IMR-90 (cell line): ENCODE data around the gene HOXC13. TPM values are rescaled to one million over a fixed set of nuclear protein-coding genes. Genes with fewer than 3 reads are reported as not detected.

Experiments used
- ATAC-seq: fragments of 200-7000 bp; cut with Tn5 transposase; 2 replicates; pipeline ENCODE4 v1.9.1; 2020; ENCODE audit warnings: low read depth, mild to moderate bottlenecking, moderate library complexity
- BruUV-seq: library from RNA; stranded (reverse); fragments of 400-500 nt; replicated peaks from 2 replicates; lab custom pipeline; 2021; lab: Mats Ljungman, UMichigan
- CTCF ChIA-PET: fragments of 300-600 bp; formaldehyde crosslinking; extraction: SDS; loops from one replicate; lab custom pipeline; 2021; ENCODE audit warnings: antibody characterized with exemption; lab: Yijun Ruan, JAX
- POLR2A ChIA-PET: fragments of 300-600 bp; sonication (Branson Sonifier 250); formaldehyde crosslinking; loops from one replicate; lab custom pipeline; 2022; ENCODE audit warnings: antibody characterized with exemption; ENCODE audit not compliant: unreplicated experiment; lab: Charles Lee
- DNase-seq: peaks from one replicate; pipeline ENCODE4 v3.0.0; 2013
- H2AFZ ChIP-seq: replicated peaks from 2 replicates; pipeline ENCODE3; 2013; ENCODE audit warnings: low read length, mild to moderate bottlenecking; ENCODE audit not compliant: poor library complexity
- H2AK5ac ChIP-seq: 2 replicates; pipeline ENCODE4 v1.6.1; 2013; ENCODE audit warnings: low read depth, low read length, inconsistent platforms
- H2AK9ac ChIP-seq: replicated peaks from 2 replicates; pipeline ENCODE3; 2013; ENCODE audit warnings: mild to moderate bottlenecking, low read depth, low read length, moderate library complexity; ENCODE audit not compliant: poor library complexity
- H2BK120ac ChIP-seq: 2 replicates; pipeline ENCODE4 v1.6.1; 2013; ENCODE audit warnings: low read depth, low read length, inconsistent platforms
- H2BK15ac ChIP-seq: 3 replicates; pipeline ENCODE4 v1.6.1; 2013; ENCODE audit warnings: low read depth, low read length, inconsistent platforms
- H2BK20ac ChIP-seq: 2 replicates; pipeline ENCODE4 v1.6.1; 2013; ENCODE audit warnings: low read depth, mild to moderate bottlenecking, inconsistent platforms, low read length, moderate library complexity
- H2BK5ac ChIP-seq: 2 replicates; pipeline ENCODE4 v1.6.1; 2013; ENCODE audit warnings: mild to moderate bottlenecking, low read depth, low read length, inconsistent platforms; ENCODE audit not compliant: poor library complexity, severe bottlenecking
- H3K14ac ChIP-seq: replicated peaks from 2 replicates; pipeline ENCODE4 v1.6.1; 2013; ENCODE audit warnings: low read depth, low read length, inconsistent platforms
- H3K18ac ChIP-seq: 2 replicates; pipeline ENCODE4 v1.6.1; 2013; ENCODE audit warnings: low read depth, low read length, control low read depth
- H3K23ac ChIP-seq: 2 replicates; pipeline ENCODE4 v1.6.1; 2013; ENCODE audit warnings: low read depth, low read length, inconsistent platforms
- H3K27ac ChIP-seq: 2 replicates; pipeline ENCODE4 v1.5.1; 2013; ENCODE audit warnings: mild to moderate bottlenecking, control low read depth, low read length; ENCODE audit not compliant: insufficient read depth
- H3K27me3 ChIP-seq: 2 replicates; pipeline ENCODE4 v1.6.1; 2013; ENCODE audit warnings: low read length; ENCODE audit not compliant: control insufficient read depth, insufficient read depth
- H3K36me3 ChIP-seq: 2 replicates; pipeline ENCODE4 v1.6.1; 2013; ENCODE audit warnings: low read length, mixed read lengths; ENCODE audit not compliant: control insufficient read depth, insufficient read depth
- H3K4ac ChIP-seq: 2 replicates; pipeline ENCODE4 v1.6.1; 2013; ENCODE audit warnings: low read depth, low read length, inconsistent platforms
- H3K4me1 ChIP-seq: 2 replicates; pipeline ENCODE4 v1.6.1; 2013; ENCODE audit warnings: low read length, mixed read lengths; ENCODE audit not compliant: control insufficient read depth, insufficient read depth
- H3K4me2 ChIP-seq: 2 replicates; pipeline ENCODE4 v1.6.1; 2013; ENCODE audit warnings: low read depth, mild to moderate bottlenecking, control low read depth, low read length, moderate library complexity
- H3K4me3 ChIP-seq: 2 replicates; pipeline ENCODE4 v1.5.1; 2013; ENCODE audit warnings: low read depth, mild to moderate bottlenecking, control low read depth, low read length, moderate library complexity; ENCODE audit not compliant: insufficient read depth
- H3K56ac ChIP-seq: 2 replicates; pipeline ENCODE4 v1.6.1; 2013; ENCODE audit warnings: low read length, inconsistent platforms; ENCODE audit not compliant: insufficient read depth; ENCODE audit errors: extremely low read depth
- H3K79me1 ChIP-seq, 2 experiments: 2 replicates each; pipeline ENCODE4 v1.6.1; 2013; ENCODE audit warnings: low read length in 2 of 2, inconsistent platforms in 1 of 2, low read depth in 1 of 2
- H3K9ac ChIP-seq: 2 replicates; pipeline ENCODE4 v1.6.1; 2013; ENCODE audit warnings: low read depth, low read length, control low read depth
- H3K9me1 ChIP-seq: 2 replicates; pipeline ENCODE4 v1.6.1; 2013; ENCODE audit warnings: low read length, inconsistent platforms; ENCODE audit not compliant: insufficient read depth
- H3K9me3 ChIP-seq: 2 replicates; pipeline ENCODE4 v1.6.1; 2013; ENCODE audit warnings: low read length; ENCODE audit not compliant: control insufficient read depth, insufficient read depth
- H4K20me1 ChIP-seq: 2 replicates; pipeline ENCODE4 v1.6.1; 2013; ENCODE audit warnings: low read length, inconsistent platforms; ENCODE audit not compliant: insufficient read depth
- H4K5ac ChIP-seq: 2 replicates; pipeline ENCODE4 v1.6.1; 2013; ENCODE audit warnings: mild to moderate bottlenecking, low read depth, low read length, control low read depth
- H4K8ac ChIP-seq, 2 experiments: 2 replicates each; pipeline ENCODE4 v1.6.1; 2013; ENCODE audit warnings: low read depth in 2 of 2, low read length in 2 of 2, control low read depth in 1 of 2, inconsistent platforms in 1 of 2
- H4K91ac ChIP-seq: 2 replicates; pipeline ENCODE4 v1.6.1; 2013; ENCODE audit warnings: low read depth, low read length, inconsistent platforms; ENCODE audit not compliant: insufficient read depth
- RFX5 ChIP-seq: IDR thresholded peaks from 2 replicates; pipeline ENCODE4 v1.8.0; 2012; ENCODE audit warnings: low read depth, mild to moderate bottlenecking, low read length, moderate library complexity
- WGBS, 2 experiments: methylation state at CpG; one replicate each; pipeline versions ENCODE4 v1.1.5 to v1.1.7; 2013; ENCODE audit warnings: missing lambda C conversion rate in 2 of 2; ENCODE audit not compliant: insufficient read length in 1 of 2; ENCODE audit errors: extremely low coverage in 2 of 2; 5-methylcytosine and 5-hydroxymethylcytosine counted together
- dilution Hi-C: fragments of 300-500 bp; cut with HindIII; formaldehyde crosslinking; loops from one replicate; pipeline ENCODE4 v1.14.3; 2018; ENCODE audit warnings: low sequenced_read_pairs; ENCODE audit not compliant: unreplicated experiment
- in situ Hi-C: fragments of 300-500 bp; cut with MboI; formaldehyde crosslinking; loops from 3 replicates; pipeline ENCODE4 v1.14.3; 2019; ENCODE audit warnings: low sequenced_read_pairs, inconsistent platforms, mixed read lengths
- intact Hi-C: fragments of 100-400 bp; cut with micrococcal nuclease; formaldehyde crosslinking; loops from 2 replicates; pipeline ENCODE4 v1.10.0; 2022
- polyA plus RNA-seq, 3 experiments: library from polyadenylated mRNA; depleted of rRNA; stranded (reverse); fragments of >200 nt; gene quantifications; 2 replicates each; pipeline ENCODE4 v1.2.3, GENCODE V29; 2012; ENCODE audit warnings: low replicate concordance in 1 of 3
- total RNA-seq: library from RNA; depleted of rRNA; stranded (reverse); fragments of >200 nt; gene quantifications from 2 replicates; pipeline ENCODE4 v1.2.3, GENCODE V29; 2012

HOXC13 gene
- total and polyA plus RNA-seq, 2 of the 4 experiments (the other 2 are of a cell fraction) = not detected

DNA sequence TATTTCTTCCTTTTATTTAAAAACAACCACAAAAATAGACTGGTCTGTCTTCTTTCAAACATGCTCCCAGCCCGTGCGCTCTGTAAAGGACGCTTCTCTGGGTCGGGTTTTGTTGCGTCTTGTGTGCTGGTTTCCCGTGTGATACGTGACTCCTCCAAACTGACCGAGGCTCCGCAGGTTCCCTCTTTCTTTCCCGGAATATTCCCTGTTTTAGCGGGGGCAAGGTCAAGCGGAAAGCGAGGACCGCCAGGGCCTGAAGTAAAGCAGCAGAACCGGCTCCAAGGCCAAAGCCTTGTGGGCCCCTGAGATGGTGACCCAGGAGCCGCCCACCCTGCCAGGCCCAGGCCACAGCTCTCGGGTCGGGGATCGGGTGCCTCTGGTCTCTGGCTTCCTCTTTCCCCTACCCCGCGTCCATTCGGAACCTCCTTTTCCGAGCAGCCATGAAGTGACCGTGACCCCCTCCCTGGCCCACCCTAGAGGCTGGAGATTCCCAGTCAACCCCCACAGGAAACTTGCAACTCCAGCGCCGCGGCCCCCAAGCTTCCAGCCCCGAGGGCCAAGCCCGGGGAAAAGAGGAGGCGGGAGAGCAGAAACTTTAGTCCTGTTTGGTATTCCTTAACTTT lies 45.4 kb downstream of the HOXC13 start:
- Histone ChIP-seq H3K9me3 (peaks cover 6% of the 10 kb centered on the region), H3K9me1 (no peaks in the 10 kb centered on the region), H2BK15ac (no peak overlapping the region), H3K27ac (no peak overlapping the region), H3K9ac (no peak overlapping the region), H2BK120ac (no peak overlapping the region), H3K56ac (no peak overlapping the region), H4K8ac (no peak overlapping the region), H3K14ac (no peak overlapping the region), H3K27me3 (peaks cover 95% of the 10 kb centered on the region), H3K18ac (no peak overlapping the region), H4K91ac (no peak overlapping the region), H3K4me2 (no peak overlapping the region), H3K23ac (no peak overlapping the region), H2AFZ (no peak overlapping the region), H3K4me3 (no peak overlapping the region), H2AK9ac (no peak overlapping the region), H2BK5ac (no peak overlapping the region), H4K20me1 (no peaks in the 10 kb centered on the region), H3K4me1 (no peaks in the 10 kb centered on the region), H2AK5ac (no peak overlapping the region), H3K79me1 (no peaks in the 10 kb centered on the region), H2BK20ac (no peak overlapping the region), H3K36me3 (no peaks in the 10 kb centered on the region), H3K4ac (no peak overlapping the region), H4K5ac (no peak overlapping the region)
- ATAC-seq (no peak), DNase-seq (no peak)
- no TSS peak for BruUV-seq
- whole genome bisulfite sequencing, 2 experiments = 12% methylated on average over 19 of the region's 30 CpGs; no CpG with 5 or more reads in 1 of the 2 experiments
- intact Hi-C loops = no loop called here
- ChIA-PET POLR2A (no interaction called here), CTCF (interaction anchor here (1.0 kb wide), 1 partner anchor 207 kb away, joined by 3 read pairs; no protein-coding TSS in a partner anchor)
- no peak for TF ChIP-seq RFX5
- in situ Hi-C loops = no loop called here
- dilution Hi-C loops = no loop called here
